ENCODE data around the gene EIPR1.

Gene EIPR1

DNA sequence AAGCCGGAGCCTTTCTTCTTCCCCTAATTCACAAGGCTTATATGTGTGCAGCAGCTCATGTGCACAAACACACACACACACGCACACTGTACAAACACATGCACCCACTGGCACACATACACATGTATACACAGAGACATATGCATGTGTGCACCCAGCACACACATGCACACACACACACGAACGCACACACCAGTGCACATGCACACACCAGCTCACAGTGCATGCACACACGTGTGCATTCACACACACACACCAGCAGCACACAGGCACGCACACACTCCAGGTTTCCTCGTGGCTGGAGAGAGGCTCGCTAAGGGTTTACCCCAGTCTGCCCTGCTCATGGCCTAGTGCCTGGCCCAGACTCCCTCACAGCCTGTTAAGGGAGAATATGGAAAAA, 234.0 kb downstream of the EIPR1 start:
- DNase-seq, result no peak

DNA sequence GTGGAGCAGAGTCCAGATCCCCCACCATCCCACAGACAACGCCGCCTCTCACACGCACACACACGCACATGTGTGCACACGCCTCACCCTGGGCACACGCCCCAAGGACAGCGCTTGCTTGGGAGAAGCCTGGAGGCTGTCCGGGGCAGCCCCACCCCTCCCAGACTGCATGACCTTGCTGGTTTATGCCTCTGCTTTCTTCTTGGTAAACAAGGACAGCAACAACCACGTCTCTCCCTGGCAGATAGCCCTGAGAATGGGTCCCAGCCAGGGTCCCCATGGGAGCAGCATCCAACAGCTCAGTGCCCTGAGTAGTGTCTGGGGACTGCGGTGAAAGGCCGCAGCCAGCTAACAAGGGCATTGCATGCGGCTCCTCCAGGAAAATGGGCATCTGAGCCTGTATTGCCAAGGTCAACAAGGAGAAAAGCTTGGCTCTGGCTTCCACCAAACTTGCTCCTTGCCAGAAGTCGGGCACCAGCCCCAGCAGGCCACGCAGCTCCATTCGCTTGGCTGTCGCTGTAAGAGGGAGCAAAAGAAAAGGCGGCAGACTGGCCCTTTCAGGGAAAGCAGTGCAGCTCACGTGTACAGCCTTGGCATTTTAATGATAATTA, 234.6 kb downstream of the EIPR1 start:
- DNase-seq, result no peak

DNA sequence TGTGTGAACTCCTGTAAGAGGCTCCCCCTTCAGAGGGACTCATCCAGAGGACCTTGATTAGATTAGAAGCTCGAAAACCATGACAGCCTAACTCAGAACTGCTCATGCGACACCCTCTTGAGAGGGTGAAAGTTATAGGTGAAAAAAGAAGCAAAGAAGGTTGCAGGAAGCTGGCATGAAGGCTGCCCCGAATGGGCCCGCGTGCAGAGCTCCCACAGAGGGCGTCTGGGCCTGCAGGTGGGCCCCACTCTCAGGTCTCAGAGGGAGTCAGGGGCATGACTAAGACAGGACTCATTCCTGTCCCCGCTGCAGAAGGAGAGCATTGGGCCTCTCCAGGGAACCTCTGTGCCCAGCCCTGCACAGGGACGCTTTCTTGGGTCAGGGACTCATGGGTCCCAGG, 235.4 kb downstream of the EIPR1 start:
- DNase-seq, result no peak

DNA sequence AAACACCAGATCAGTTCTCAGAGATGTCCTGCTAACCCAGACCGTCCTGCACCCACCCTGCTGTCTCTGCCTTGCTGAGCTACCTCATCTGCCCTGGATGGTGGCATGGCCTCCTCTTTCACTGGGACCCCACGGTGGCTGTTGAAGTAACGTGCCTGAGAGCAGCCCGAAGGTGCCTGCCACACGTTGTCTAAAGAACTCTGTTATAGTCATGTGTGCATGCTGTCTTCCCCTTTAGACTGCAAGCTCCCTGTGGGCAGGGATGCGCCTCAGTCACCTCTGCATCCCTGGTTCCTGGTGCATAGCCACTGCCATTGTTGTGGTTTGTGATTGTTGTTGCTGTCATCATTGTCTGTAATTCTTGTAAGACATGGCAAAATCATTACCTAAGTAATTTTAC, 235.9 kb downstream of the EIPR1 start:
- no peak for DNase-seq

DNA sequence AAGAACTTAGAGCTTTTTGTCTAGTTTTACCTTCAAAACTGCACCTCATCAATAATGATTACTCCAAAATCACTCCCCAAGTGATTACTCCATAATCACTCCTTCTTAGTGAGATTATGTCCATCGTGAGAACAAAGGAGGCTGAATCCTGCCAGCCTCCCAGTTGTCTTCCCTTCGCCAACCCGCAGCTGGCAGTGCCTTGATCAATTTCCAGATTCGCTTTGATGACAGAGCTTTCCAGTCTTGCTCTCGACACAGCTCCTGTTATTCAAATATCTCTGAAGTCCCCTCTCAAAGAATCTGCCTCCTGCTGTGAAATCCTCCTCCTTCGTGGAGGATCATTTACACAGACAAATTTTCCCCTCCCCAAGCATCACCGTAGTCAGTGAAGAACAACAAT, 237.7 kb downstream of the EIPR1 start:
- DNase-seq, result no peak
